Renal cortical epithelial cell (primary cell): Measurements from ENCODE around the gene LRMDA. TPM values are rescaled to one million over a fixed set of nuclear protein-coding genes. Genes with fewer than 3 reads are reported as not detected.

Experiments used
- DNase-seq: peaks from one replicate; pipeline ENCODE4 v3.0.0-alpha.2; 2011; ENCODE audit warnings: low read depth
- total RNA-seq: library from RNA; depleted of rRNA; stranded (reverse); fragments of >200 nt; gene quantifications from 2 replicates; pipeline ENCODE4 v1.2.3, GENCODE V29; 2014

The LRMDA gene
- total RNA-seq, 1 donor from 2014 or later, result 11.7 TPM

- no peak for DNase-seq
These were observed 1117.3 kb downstream of the LRMDA start for GRCh38 chr10:76548716-76549115.

- no peak for DNase-seq
These were observed 1117.7 kb downstream of the LRMDA start for GRCh38 chr10:76549171-76549570.

GRCh38 chr10:76550806-76551205 is 1119.4 kb downstream of the LRMDA start:
- DNase-seq, result peak; percentile 26

GRCh38 chr10:76552091-76552873 is 1120.9 kb downstream of the LRMDA start:
- DNase-seq, result no peak

- DNase-seq, result no peak
These were observed 1122.0 kb downstream of the LRMDA start for GRCh38 chr10:76553263-76554032.

GRCh38 chr10:76554033-76554408 is 1122.6 kb downstream of the LRMDA start:
- no peak for DNase-seq

GRCh38 chr10:76554478-76554877 is 1123.1 kb downstream of the LRMDA start:
- DNase-seq, result no peak

GRCh38 chr10:76555067-76555670 is 1123.7 kb downstream of the LRMDA start:
- no peak for DNase-seq

GRCh38 chr10:76557366-76557765 is 1125.9 kb downstream of the LRMDA start:
- DNase-seq, result no peak

- DNase-seq, result peak; percentile 87
These were observed 1127.2 kb downstream of the LRMDA start for GRCh38 chr10:76558586-76558985.

GRCh38 chr10:76558996-76559891 is 1127.8 kb downstream of the LRMDA start:
- DNase-seq, result peak; percentile 57

- DNase-seq, result no peak
These were observed 1128.4 kb downstream of the LRMDA start for GRCh38 chr10:76559892-76560220.

- DNase-seq, result no peak
These were observed 1128.9 kb downstream of the LRMDA start for GRCh38 chr10:76560338-76560737.

GRCh38 chr10:76563286-76563685 is 1131.9 kb downstream of the LRMDA start:
- no peak for DNase-seq

- DNase-seq, result no peak
These were observed 1140.6 kb downstream of the LRMDA start for GRCh38 chr10:76572021-76572420.

GRCh38 chr10:76576276-76576962 is 1145.0 kb downstream of the LRMDA start:
- DNase-seq, result peak; percentile 49

GRCh38 chr10:76577455-76577854 is 1146.0 kb downstream of the LRMDA start:
- DNase-seq, result no peak

- DNase-seq, result no peak
These were observed 1150.3 kb downstream of the LRMDA start for GRCh38 chr10:76581506-76582256.

GRCh38 chr10:76582531-76582930 is 1151.1 kb downstream of the LRMDA start:
- DNase-seq, result no peak

GRCh38 chr10:76583711-76584161 is 1152.3 kb downstream of the LRMDA start:
- peak; percentile 82 for DNase-seq
